HG03575 (cell line): ENCODE results near the gene MACROD2.
A peak's percentile ranks its signal among the peaks of the same experiment; 100 is the strongest.

Experiments used
- ATAC-seq: cut with Tn5 transposase; IDR thresholded peaks from one replicate; pipeline ENCODE4 v1.9.1; 2021; ENCODE audit not compliant: unreplicated experiment, insufficient number of reproducible peaks, low FRiP score; ENCODE audit errors: extremely low read depth

MACROD2 gene

DNA sequence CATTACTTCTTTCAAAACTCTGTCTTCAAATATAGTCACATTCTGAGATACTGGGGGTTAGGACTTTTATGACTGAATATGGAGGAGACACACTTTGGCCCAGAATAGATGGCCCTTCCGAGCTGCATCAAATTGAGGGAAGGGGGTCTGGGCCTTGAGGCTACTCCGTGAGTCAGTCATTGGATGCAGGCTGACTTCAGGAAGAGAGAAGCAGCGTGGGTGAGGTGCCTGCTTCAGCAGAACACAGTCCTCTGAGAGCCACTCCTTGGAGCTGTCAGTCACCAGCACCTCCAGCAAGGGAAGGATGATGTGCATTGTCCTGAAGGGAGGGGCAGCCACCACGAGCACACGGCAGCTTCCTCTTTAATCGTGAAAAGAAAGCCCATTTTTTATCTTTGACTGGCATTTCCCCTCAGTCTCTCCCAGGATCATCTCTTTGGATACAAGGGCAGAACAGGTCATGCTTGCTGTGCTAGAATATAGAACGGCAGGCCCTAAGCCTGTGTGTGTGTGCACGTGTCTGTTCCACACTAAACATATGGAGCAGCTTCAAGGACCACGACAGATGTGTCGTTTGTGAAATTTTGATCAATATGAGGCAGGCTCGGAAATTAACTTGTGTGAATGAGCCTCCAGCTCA is 1856.4 kb downstream of the MACROD2 start:
- no peak for ATAC-seq

DNA sequence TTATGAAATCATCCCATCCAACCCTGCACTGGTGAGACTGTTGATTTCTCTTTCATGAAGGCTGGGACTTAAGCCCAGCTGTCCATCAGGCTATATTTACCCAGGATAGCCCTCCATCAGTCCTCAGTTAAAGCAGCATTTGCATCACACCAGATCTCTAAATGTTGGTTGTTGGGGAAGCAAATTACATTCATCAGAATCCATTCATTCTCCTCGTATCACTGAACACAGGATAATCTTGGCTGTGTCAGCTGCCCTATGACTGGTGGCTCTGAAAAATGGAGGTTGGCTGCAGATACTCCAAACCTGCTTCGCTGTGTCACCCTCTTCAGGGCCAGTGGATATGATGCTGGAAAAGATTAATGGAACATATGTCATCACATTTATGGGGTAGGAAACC is 1859.6 kb downstream of the MACROD2 start:
- ATAC-seq = no peak

DNA sequence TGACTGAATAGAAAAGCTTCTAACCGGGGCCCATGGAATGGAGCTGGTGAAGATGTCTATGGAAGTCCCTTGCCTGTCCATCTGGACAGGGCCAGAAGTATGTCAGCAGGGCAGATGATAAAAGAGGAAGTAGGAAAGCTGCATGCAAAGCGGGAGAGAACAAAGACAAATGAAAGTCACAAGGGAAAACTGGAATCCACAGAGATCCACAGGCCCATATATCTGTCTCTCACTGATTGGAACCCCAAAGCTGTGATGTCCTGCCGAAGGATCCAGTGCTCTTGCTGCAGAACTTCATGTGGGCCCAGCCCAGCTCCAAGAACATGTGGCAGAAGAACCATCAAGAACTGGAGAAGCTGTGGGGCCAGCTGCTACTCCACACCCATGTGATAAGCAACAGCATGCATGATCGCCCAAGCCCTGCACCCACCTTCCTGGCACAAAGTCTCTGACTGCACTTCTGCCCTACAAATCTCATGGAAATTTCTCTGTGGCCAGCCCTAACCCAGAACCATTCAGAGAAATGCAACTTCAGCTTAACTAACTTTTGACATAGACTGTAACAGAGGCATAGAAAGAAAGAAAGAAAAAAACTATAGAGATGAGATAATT is 1862.0 kb downstream of the MACROD2 start:
- ATAC-seq = peak; percentile 44

DNA sequence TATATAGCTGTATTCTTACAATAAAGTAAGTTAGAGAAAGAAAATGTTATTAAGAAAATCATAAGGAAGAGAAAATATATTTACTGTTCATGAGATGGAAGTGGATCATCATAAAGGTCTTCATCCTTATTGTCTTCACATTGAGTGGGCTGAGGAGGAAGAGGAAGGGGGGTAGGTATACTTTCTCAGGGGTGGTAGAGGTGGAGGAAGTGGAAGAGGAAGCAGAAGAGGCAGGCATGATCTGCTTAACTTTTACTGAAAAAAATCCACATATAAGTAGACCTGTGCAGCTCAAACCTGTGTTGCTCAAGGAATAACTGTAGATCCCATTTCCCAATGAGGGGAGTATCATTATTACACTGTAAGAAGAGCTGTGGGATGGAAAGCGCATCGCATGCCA is 1863.7 kb downstream of the MACROD2 start:
- no peak for ATAC-seq

DNA sequence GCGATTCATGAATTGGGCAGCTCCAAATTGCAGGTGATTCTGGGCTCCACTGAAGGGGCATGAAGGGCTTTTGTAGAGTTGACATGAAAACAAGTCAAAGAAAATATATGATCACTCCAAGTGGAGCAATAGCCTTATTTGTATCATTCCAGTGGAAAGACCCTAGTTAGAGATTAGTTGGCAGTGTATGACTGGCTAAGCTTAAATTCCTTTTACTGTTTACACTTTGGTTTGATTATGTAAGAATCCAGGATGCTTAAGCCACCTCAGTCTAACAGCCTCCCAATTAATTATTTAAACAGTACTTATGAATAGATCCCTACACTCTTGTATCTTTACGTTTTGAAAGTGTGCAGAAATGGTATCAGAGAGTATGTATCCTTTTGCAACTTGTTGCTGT is 1865.5 kb downstream of the MACROD2 start:
- no peak for ATAC-seq

DNA sequence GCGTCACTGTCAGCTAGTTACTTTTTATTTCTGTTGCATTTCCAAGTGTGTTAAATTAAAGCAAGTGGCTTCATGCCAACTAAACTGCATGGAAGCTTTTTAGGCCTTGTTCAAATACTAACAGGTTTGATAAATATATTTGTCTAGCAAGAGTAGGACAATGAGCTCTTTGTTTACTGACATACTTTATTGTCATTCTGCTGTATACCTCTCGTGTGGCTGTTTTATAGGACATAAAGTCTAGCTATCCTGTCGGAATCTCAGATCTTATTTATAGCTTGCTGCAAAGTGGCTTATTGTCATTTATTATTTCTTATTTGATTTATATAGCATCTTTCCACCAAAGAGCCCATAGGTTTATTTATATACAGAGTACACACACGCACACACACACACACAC is 1866.9 kb downstream of the MACROD2 start:
- ATAC-seq = no peak

DNA sequence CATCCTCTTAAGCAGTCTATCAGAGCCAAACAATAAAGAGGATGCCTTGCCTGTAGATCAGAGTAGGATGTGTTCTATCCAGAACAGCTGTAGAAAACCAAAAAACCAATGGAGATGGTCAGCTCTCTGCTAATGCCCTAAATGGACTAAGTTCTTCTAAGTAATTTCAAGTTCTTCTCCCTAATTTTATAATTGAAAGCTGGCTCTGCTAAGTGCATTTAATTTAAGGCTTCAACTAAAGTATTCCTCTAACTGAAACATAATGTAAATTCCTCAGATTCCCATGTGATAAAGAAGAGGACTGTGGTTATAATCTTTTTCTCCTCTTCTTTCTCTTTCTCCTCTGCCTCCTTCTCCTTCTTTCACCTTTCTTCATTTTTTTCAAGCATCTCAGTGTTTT is 1868.4 kb downstream of the MACROD2 start:
- ATAC-seq = no peak

DNA sequence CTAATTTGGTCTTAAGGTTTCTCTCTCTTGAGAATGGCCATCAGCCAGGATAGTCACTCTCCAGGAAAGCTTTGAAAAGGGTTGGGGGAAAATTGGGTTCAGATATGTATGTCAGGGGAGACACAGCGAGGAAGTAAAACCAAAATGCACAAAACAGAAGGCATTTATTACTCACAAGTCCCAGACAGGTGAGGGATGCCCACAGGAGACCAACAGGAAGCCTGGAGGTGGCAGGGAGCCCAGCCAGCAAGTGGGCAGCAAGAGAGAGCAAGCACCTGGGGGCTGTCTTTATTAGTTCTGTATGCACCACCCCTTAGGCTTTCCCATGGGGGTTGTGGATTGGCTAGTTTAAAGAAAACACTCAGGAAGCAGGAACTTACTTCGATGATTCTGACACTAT is 1870.2 kb downstream of the MACROD2 start:
- no peak for ATAC-seq

DNA sequence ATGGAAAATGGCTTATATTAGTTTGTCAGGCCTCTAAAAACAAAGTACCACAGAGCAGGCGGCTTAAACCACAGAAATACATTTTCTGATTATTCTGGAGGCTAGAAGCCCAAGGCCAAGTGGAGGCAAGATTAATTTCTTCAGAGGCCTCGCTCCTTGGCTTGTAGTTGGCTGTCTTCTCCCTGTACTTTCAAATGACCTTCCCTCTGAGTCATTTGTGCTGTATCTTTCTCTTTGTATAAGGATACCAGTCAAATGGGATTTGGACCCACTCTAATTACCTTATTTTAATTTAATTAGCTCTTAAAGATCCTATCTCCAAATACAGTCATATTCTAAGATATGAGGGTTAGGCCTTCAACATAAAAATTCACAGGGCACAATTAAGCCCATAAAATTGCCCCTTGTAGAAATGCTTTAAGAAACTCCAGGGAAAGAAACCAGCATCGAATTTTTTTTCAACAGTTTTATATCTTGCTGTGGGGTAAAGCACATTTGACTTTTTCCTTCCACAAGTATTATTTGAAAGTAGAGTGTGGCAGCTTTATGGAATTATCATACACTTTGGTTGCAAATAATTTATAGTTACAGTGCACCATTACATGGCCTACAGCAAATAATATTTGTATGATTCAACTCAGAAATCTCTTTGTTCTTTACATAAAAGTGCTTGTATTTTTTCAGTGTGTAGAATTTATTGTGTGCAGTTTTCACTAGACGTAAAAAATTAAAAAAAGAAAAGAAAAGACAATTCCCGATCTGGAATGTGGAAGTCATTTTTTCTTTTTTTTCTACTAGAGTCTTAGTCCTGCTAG is 1871.8 kb downstream of the MACROD2 start:
- ATAC-seq = no peak

DNA sequence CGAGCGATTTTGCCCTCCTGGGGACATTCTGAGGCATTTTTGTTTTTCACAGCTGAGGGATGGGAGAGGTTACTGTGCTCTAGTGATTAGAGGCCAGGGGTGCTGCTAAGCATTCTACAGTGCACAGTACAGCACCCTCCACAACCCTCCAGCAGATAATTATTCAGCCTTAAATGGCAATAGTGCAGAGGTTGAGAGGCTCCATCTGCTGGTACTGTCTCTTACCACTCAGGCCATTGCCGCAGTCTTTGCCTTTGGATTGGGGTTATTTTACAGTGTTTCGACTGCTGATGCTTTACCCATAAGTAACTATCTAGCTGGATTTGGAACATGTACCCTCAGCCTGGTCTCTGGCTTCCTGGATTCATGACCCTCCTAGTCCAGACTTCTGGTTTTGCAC is 1872.6 kb downstream of the MACROD2 start:
- no peak for ATAC-seq

DNA sequence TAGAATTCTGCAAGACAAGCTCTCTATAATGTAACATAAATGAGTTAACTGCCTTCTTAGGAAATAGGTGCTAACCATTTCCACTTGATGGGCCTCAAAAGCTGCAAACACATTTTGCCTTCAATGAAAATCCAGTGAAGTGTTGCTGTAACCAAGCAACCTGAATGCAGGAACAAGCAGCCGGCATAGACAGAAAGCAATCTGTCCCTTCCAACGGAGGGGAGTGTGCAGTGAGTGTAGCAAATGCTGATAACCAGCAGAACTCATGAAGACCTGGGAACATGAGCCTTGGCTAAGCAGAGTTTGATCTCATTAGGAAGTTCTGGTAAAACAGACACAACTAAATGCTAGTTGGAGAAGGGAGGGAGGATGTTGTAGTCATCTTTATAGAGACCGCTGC is 1880.1 kb downstream of the MACROD2 start:
- no peak for ATAC-seq

DNA sequence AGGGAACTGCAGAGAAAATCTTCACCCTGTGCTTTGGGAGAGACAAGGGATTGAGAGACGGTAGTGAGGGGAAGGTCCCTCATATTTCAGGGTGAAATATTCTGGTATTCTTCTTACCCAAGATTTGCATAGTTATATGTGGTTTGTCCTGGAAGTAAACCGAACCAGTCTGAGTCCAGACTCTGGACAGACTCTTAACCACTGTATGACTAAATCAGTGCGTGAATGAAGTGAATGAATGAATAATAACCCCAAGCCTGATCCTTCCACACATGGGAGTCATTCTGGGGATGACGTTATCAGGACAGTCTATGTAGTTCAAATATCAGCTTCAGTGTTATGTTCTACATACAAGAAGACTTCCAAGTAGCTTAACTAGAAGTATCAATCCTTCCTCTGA is 1887.2 kb downstream of the MACROD2 start:
- ATAC-seq = no peak

DNA sequence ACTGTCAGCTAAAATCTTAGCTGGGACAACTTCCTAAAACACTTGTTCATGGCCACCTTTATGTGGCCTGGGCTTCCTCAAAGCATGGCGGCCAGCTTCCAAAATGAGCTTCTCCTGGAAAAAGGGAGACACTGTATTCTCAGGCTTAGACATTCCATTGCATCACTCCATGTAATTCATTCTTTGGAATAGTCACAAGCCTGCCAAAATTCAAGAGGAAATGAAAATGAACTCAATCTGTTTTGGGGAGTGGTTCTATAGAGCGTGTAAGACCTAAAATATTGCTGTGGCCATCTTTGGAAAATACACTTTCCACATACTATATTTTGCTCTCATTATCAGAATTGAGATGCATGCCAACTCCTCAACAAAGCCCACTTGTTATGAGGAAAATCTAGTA is 1890.9 kb downstream of the MACROD2 start:
- ATAC-seq = no peak

DNA sequence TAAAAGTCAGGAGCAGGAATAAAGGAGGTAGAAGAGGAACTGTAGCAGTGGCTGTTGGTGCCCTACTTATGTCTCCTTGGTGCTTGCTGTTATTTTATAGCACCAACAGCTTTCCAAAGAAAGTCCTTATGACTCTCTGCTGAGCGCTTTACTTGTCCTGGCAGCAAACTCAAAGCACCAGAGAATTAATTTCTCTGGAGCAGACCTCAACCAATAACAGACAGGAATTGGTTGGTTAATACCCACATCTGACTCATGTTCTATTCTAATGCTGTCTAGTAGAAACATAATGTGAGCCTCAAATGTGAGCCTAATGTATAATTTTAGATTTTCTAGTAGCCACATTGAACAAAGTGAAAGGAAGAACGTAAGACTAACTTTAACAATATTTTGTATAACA is 1892.1 kb downstream of the MACROD2 start:
- ATAC-seq = no peak

DNA sequence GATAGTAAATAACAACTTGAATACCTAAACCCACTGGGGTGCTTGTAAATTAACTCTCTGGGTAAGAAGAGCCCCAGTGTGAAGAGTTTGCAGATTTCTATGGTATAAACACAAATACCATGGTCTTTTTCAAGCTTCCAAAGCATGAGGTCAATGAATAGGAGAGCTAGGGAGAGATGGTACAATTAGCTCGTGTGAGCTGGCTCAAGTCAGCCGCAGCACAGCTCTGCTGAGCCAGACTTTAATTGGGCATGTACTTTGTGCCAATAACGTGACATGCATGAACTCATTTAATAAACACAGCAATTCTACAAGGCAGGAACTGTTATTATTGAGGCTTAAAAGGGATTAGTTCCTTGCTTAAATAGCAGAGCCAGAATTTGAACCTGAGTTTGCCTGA is 1893.7 kb downstream of the MACROD2 start:
- ATAC-seq = no peak

DNA sequence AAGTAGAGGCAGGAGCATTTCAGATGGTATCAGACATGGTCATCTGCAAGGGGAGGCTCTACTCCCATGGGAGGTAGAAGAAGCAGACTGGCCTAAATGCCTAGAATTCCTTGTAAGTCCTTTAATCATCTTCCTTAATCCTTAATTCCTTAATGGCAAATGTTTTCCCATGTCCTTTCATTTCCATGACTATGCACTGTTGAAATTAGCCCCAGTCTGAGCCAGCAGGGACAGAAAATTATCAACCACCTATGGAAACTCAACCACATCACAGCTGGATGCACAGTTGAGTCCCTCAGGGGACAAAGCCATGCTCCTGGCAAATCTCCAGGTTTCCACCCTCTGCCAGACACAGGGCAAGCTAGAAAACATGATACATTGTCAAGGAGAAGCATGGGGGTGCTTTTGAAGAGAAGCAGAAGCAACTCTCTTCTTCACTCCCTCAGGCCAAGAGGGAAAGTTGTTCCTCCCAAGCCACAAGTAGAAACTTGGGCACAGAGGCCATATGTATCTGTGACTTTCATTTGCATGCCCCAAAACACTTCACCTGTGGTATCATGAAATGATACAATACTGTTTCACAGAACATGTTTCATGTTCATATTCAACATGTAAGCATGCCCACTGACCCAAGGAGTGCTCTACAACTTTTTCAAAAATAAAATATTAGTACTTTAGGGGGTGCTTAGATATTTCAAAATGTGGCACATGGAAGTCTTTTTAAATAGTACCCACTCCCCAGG is 1894.4 kb downstream of the MACROD2 start:
- ATAC-seq = no peak

DNA sequence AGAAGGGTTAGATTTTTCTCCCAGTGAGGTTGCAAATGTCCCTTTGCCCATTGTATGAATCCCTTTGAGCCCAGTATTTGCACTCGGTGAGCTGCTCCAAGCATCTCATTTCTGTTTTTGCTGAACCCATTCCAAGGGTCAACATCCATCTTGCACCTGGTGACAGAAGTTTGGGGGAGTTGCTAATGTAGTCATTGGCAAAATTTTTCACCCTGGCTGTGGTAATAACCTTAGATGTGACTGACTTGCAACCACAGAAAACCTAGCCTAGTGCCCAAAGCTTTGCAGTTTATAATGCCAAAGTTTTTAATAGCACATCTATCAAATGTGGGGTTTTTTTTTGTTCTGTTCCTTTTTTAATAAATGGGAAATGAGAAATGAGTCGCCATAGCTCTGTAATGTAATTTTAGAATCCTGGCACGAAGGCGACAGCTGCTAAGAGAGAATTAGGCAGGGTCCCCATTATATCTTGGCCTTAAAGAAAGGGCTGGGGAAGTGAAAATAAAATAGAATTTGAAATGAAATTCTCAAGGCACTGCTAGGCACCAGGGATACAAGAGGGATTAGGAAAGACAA is 1895.2 kb downstream of the MACROD2 start:
- no peak for ATAC-seq

DNA sequence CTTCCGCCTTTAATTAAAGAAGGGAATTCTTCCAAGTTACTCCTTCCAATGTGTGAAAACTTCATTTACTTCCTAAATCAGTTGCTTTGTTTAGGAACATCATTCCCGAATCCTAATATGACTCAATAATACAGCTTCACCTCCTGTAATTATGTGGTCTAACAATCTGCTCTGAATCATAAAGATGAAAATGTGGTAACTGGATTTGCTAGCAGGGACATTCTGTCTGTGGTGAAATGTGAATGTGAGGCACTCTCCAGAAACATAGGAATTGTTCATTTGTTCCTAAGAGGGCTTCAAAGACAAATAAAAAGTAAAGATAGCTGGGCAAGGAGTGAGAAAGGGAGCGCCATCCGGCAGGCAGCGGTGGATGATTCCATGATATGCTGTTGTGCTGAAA is 1899.8 kb downstream of the MACROD2 start:
- ATAC-seq = no peak

DNA sequence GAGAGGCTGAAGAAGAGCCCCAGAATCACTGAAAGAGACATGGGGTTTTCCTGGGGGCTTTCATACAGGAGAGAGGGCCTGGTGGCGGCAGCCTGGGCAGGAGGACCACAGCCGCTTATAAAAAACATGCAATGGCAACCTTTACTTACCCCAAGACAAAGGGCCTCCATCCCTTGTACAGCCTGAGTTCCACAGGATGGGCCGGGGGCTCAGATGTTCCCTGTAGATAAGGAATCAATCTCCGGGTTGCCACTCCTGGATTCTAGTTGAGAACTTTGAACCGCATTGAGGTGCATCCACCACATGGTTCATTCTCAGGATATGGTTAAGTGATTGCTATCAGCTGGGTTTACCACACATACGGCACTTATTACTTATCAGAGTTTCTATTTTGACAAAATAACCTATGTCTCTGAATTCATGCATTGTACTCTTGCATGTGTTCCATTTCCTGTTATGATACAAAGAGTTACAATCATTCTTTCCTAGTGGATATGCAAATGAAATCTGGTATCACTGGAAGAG is 1900.3 kb downstream of the MACROD2 start:
- ATAC-seq = peak; percentile 82
